Inflammatory macrophage (primary cell): Measurements from ENCODE around the gene SORCS2.

Experiments used
- DNase-seq, 2 donors: peaks; one replicate each; pipeline ENCODE4 v3.0.0-alpha.2; 2020 to 2022

Gene SORCS2

DNA sequence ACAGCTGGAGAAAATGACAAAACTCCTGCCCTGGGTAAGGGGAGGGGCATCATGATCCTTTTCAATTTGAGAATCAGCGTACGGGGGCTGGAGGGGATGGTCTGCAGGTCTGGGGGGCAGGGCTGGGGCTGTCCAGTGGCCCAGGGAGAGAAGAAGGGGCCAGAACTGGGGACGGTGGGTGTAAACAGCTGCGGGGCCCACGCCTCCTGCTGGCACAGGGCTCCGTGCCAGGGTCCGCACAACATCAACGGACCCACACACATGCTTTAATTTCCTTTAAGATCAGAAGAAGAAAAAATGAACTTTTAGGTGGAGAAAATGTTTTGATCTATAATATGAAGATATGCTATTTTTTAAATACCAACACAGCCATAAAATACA is 190.3 kb downstream of the SORCS2 start:
- DNase-seq = no peak

- no peak for DNase-seq
These were observed 190.9 kb downstream of the SORCS2 start for GRCh38 chr4:7383266-7383665.

DNA sequence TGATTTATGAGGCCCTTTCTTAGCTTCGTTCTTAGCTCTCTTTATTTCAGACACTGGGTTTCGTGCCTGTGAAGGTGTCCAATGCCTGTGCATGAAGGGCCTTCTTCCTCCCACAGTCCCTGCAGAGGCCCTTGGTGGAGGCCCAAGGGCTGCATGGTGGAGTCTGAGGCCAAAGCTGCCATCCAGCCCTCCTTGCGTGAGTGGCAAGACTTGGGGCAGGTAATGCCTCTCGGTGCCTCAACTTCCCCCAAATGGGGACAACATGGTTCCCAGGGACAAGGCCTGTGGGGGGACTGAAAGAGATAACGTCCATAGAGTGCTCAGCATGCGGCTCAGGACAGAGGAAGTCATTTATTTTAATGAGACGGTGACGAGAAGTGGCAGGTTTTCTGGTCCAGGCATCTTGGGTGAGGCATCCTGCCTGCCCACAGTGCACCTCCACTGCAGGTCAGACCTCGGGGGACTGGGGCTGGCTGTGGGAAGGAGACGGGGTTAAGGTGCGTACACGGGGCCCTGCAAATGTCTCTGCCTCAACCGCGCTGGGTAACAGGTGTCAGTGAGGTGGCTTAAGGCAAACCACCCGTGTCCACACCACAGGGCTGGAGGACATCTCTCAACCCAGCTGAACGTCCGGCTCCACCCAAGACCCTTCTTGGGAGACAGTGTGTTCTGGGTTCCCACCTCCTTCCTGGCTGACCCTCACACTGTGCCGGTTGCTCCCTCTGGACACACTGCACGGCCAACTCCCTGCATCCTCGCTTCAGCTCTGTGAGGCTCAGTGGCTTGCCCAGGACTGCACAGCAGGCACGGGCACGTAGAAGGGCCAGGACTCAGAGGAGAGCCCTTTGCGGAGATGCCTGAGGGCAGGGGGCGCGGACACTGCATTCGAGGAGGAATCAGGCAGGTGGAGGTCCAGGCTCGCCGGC is 191.9 kb downstream of the SORCS2 start:
- DNase-seq = no peak

DNA sequence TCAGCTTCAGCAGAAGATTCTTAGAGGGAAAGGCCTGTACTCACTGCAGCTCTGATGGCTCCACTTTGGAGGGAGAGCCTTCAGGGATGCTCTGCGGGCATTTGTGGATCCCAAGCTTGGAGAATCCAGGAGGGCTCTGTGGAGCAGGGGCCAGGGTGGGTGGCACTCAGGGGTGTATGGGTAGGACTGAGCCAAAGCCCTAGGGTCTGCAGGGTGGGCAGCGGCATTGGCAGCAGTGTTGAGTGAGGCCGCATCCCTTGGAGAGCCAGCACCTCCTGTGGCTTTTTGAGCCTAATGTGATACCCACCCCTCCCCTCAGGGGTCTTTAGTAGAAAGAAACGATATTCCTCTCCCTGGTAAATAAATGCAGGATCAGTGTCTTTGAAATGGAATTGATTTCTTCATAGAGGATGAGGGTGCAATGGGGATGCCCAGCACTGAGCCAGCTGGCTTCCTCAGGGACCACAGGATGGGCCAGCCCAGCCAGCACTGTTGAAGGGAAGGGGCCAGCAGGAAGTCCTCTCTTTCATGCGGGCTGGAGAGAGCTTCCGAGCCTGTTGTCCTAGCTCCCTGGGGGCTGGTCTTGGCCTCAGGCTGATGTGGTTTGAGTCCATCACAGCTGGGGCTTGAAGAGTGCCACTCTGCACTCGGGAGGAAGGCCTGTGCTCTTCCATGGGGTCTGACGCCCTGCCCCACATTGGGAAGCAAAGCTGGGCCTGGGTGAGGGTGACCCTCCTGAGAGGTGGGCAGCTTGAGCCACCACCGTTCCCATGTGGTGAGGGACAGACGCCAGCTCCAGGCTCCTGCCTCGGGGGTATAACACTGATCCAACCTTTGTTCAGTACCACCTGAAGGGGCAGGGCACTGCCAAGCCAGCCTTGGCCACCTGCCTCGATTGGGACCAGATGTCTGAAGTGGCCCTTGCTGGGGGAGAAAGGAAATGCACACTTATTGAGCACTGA is 192.9 kb downstream of the SORCS2 start:
- DNase-seq = no peak

DNA sequence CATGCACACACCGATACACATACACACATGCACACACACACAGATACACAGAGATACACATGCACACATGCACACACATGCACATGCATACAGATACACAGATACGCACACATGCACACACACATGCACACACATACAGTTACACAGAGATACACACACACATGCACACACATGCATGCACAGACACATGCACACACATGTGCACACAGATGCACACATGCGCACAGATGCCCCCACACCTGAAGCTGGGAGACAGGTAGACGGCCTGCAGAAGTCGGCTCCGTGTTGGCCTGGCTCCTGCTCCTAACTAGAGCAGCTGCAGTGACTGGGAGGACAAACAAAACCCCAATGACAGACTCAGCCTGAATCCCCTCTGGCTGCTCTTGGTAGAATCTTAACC is 195.6 kb downstream of the SORCS2 start:
- no peak for DNase-seq

GRCh38 chr4:7388627-7389026 is 196.3 kb downstream of the SORCS2 start:
- no peak for DNase-seq

DNA sequence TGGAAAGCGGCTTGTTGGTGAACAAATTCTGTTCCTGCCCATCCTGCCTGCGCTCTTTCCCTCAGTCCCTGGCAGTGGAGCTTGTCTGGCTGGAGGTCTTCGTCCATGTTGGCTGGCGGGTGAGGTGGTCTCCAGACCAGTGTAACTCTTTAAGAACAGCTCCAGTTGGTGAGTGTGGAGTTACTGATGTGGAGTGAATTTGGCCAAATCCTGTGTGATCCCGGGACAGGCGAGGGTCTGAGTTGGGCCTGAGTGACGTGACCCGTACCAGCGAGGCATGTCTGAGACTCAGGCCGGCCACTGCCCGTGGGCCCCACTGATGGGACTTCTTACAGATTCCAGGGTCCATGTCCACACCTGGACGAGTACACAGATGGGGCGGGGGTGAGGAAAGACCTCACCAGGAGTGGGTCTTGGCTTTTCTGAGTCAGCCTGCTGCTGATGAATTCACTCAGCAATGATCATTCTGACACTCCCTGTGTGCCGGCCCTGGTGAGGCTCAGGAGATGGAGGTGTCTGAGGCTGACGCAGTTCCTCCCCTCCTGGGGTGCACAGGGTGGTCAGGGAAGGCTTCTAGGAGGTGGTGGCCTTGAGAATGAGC is 196.9 kb downstream of the SORCS2 start:
- DNase-seq = no peak

DNA sequence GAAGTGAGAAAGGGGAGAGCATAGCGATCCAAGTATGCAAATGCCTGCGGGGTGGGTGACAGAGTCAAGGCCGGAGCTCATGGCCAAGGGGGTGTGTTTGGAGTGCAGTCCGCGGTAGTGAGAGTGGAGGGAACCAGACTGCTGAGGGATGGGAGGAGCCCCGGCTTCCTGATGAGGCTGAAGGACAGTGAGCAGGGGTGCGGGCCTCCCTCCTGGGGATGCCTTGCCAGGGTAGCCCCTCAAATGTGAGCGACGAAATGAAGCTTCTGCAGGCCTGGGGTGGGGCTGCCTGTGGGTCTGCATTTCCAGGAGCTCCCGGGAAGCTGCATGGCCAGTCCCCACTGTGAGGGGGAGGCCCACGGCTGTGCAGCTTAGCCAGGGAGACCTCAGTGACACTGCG is 197.4 kb downstream of the SORCS2 start:
- no peak for DNase-seq

DNA sequence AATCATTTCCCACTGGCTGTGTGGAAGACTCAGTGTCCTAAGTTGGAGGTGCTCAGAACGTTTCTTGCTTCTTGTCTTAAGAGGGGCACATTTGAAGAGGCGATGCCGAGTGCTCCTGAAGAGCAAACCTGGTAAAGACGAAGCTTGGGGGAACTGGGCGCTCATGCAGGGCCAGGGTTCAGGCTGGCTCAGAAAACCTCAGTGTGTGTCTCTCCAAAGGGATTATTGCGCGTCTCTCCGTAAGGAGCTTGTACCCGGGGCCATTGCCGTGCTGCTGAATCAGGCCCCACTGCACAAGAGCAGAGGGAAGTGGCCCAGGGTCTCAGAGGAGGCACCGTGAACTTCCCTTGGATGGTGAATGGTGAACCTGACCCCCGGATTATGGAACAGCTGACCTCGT is 198.0 kb downstream of the SORCS2 start:
- DNase-seq = no peak

DNA sequence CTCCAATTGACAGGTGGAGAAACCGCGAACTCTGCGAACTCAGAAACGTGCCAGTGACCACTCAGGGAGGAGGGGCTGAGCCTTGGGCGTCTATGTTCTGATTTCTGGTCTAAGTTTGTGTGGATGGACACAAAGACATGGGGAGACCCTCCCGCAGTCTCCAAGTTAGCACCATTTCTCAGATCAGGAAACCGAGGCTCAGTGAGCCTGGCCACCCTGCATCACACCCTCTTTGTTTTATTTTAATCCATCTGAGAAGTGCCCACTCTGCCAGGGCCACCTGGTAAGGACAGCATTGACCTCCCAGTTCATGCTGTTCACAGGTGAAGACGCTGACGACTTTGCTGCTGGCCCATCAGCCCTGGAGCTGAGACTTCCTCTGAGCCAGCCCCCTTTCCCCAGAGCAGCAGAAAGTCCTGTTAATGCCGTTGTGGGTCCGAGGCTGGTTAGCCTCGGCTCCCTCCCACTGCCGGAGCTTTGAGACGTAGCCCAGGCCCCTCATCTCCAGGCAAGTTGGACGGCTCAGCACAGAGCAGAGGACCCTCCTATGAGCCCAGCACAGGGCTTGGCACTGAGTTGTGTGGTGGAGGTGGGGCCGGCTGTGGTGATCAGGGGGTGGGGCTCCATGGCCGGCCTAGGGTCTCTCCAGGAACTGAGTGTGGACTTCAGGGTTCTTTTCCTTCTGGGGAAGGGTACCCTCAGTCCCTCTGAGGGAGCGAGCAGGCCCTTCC is 198.7 kb downstream of the SORCS2 start:
- DNase-seq = no peak

DNA sequence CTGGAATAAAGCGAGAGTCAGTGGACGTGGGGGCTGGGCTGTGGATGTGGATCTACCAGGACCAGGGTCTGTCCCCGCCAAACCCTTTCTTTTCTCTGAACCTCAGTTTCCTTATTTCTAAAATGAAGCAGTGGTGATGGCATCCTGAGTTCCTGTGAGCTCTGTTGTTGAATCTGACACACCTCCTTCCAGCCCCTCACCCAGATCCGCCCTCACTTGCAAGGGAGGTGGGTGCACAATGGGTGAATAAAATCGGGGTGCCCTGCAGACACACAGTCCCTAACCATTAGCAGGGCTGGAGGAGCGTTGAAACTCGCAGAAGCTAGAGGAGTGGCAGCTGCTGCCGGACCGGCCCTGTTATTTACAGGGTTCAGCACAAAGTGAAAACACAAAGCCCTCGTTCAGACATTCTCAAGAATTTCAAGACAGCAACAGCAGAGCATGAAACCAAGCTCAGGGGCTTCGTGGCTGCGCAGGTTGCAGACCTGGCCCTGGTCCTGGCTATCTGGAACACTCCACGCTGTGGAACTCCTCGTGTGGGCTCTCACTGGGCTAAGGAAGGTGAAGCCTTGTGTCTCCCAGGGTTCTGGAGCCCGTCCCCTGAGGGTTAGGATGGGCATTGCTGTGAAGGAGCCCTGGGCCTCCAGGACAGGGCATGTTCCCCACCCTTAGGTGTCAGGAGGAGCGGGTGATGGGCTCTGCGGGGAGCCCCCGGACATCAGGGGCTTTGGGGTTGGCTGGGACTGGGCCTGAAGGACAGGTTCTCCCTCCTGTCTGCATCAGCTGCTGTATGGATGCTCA is 199.5 kb downstream of the SORCS2 start:
- DNase-seq = no peak

GRCh38 chr4:7392438-7393421 is 200.4 kb downstream of the SORCS2 start:
- DNase-seq = no peak

- no peak for DNase-seq
These were observed 201.6 kb downstream of the SORCS2 start for GRCh38 chr4:7393601-7394575.

DNA sequence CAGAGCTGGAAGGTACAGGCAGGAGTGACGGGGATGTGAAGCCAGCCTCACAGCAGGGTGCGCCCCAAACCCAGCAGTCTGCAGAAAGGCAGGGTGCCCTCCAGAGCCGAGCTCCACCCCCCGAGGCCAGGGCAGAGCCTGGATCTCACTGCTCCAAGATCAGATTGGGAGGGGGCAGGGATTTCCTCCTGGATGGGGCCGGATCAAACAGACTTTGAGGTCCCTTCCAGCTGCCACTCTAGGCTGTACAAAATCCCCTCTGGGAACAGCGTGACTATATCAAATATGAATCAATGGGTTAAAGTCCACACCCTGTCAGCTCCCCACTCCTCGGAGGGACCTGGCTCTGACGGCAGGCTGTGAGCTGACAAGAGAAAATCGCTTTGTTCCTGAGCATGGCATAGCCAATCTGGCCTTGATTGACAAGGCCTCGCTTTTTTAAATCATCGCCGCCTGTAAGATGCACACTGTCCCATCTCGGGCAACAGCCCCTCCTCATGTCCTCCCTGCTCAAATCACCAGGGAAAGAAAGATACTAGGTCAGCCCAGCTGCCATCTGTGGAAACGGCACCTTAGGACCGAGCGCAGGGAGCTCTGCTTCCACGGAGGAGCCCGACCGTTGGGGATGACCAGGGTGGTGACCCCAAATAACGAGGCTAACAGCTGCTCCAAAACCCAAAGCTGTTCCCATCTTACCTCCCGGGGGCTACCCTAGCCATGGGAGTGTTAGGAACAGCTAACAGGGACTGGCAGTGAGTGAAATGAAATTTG is 202.5 kb downstream of the SORCS2 start:
- no peak for DNase-seq

GRCh38 chr4:7395645-7396044 is 203.3 kb downstream of the SORCS2 start:
- DNase-seq = no peak

DNA sequence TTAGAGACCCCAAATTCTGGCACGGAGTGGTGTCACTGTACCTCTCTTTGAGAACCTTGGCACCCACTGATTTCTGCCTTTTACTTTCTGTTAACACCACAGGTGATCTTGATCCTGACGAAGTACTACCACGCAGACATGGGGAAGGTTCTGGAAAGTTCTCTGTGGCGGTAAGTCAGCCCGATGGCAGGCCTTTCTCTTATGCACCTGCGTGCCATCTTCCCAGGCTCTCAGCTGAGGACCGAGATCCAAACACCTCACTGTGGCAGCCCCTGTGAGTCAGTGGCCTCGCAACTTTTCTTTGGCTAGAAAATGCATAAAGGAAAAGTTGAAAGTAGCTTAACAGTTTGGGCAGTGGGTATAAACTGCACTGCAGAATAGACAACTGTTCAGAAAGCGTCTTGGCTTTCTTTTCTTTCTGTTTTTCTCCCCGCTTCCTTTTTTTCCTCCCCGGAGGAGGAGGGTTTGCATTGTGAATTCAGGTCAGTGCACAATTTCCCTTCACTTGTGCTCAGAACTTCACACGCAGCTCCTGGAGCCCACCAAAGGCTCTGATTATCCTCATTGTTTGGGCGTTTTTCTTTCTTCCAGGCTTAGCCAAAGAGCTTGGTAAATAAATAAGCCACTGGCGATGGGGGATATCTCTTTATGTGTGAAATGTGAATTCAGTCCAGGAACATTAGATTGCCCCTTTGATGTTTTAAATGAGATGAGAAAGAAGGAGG is 204.0 kb downstream of the SORCS2 start:
- no peak for DNase-seq
